GM12864 (cell line): ENCODE results near the gene RSU1.

ENCODE experiments used
- DNase-seq: peaks from one replicate; pipeline ENCODE4 v3.0.0-alpha.2; 2011; ENCODE audit warnings: low read depth
- H3K4me3 ChIP-seq: 2 replicates; pipeline ENCODE4 v1.5.1; 2011; ENCODE audit warnings: mild to moderate bottlenecking, low read depth, low read length, control low read depth
- CTCF ChIP-seq: IDR thresholded peaks from 2 replicates; pipeline ENCODE4 v1.5.1; 2011; ENCODE audit warnings: low read depth, mild to moderate bottlenecking, moderate library complexity, low read length, control low read depth, inconsistent platforms; ENCODE audit errors: missing control alignments

The RSU1 gene

GRCh38 chr10:16817125-16818019 is at the start of gene RSU1:
TSS of gene RSU1 (minus strand) at chr10:16817424. CDS start at chr10:16817081, 343 bp downstream.
- peak within 1 kb of the TSS; percentile 60 for H3K4me3 ChIP-seq
- no peak for TF ChIP-seq CTCF
- peak; percentile 98 for DNase-seq

- DNase-seq, result no peak
- H3K4me3 ChIP-seq, result no peak overlapping the region
- TF ChIP-seq CTCF, result no peak
Observed at GRCh38 chr10:16866541-16867275, 49.5 kb upstream of the RSU1 start.

GRCh38 chr10:16865766-16866165 is 48.5 kb upstream of the RSU1 start:
- TF ChIP-seq CTCF, result no peak
- H3K4me3 ChIP-seq, result no peak overlapping the region
- no peak for DNase-seq

- no peak overlapping the region for H3K4me3 ChIP-seq
- no peak for TF ChIP-seq CTCF
- DNase-seq, result no peak
Observed at GRCh38 chr10:16863766-16864165, 46.5 kb upstream of the RSU1 start.

GRCh38 chr10:16857419-16857818 is 40.2 kb upstream of the RSU1 start:
- no peak for DNase-seq
- no peak overlapping the region for H3K4me3 ChIP-seq
- TF ChIP-seq CTCF, result no peak

DNA sequence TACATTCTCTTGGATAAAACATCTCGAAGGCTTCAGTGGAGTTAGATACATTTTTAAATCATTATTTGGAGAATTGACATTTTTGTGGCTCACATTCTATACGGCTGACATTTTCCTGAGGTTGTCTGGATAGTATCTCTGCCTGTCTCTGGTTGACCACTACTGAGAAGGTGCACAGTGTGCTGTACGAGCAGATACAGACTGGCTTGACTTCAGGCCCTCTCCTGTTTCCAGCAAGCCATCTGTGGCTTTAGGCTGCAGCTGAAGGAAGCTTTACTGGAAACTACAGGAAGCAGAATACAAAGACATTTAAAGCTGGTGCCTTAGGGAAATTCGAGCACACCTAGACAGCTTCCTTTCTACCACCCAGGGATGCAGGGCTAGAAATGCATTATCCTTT is 39.3 kb upstream of the RSU1 start:
- TF ChIP-seq CTCF, result no peak

GRCh38 chr10:16856092-16856491 is 38.9 kb upstream of the RSU1 start:
- no peak overlapping the region for H3K4me3 ChIP-seq
- DNase-seq, result no peak
- no peak for TF ChIP-seq CTCF

More for the DNA sequence above, 39.3 kb upstream of the RSU1 start:
- H3K4me3 ChIP-seq, result no peak overlapping the region
- DNase-seq, result no peak
